ENCODE results near the gene SRSF1. TPM values are rescaled to one million over a fixed set of nuclear protein-coding genes. Genes with fewer than 3 reads are reported as not detected.

Gene SRSF1
- total and polyA plus RNA-seq, 4 donors, result 52.3 to 201 (median 114) TPM

DNA sequence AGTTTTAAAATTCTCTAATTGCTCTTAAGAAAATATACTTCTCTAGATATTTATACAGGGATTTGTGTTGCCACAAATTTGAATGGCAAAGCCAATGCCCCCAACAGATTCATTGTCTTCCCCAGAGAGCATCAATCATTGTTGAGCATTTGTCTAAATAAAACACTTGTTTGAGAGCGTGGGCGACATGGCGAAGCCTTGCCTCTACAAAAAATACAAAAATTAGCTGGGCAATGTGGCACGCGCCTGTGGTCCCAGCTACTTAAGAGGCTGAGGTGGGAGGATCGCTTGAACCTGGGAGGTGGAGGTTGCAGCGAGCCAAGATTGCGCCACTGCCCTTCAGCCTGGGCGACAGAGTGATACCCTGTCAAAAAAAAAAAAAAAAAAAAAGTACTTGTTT, 13.4 kb upstream of the SRSF1 start:
- WGBS, result 89% methylated on average over 9 of the region's 9 CpGs

DNA sequence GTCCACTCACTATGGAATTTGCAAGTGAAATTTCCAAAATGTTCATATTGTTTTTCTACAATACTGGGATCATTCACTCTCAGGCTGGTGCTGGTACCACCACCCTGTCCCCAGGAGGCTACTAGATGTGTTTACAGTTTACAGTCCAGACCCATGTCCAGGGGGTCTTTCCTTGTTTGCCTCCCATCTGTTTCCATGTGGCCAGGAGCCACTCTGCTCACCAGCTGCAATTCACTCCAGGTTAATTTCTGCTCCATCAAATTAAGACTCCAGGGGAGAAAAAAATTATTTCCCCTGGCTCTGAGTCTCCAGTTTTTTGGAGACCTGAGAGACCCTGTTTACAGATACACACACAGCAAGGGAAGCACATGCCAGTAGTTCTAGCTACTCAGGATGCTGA, 12.5 kb upstream of the SRSF1 start:
- no peaks in the 10 kb centered on the region for H3K9me3 ChIP-seq (ENCODE audit: control insufficient read depth in 4 of 4, low read length in 3 of 4)
- no peak for DNase-seq (ENCODE audit: low spot score)
- no peaks in the 10 kb centered on the region for H3K4me1 ChIP-seq (ENCODE audit: control insufficient read depth in 4 of 4, insufficient read depth in 4 of 4, low read length in 3 of 4)
- H3K4me3 ChIP-seq (ENCODE audit: low read depth in 1 of 3, low read length in 3 of 3), result no peak overlapping the region
- no peak overlapping the region for H3K27ac ChIP-seq (ENCODE audit: low read depth in 1 of 2, low read length in 2 of 2)
- no peak overlapping the region for H3K9ac ChIP-seq (ENCODE audit: low read depth in 1 of 2, low read length in 2 of 2)
- no peaks in the 10 kb centered on the region for H3K36me3 ChIP-seq (ENCODE audit: control insufficient read depth in 4 of 4, insufficient read depth in 3 of 4, low read depth in 1 of 4, low read length in 3 of 4)
- H3K27me3 ChIP-seq (ENCODE audit: control insufficient read depth in 4 of 4, insufficient read depth in 4 of 4, low read length in 3 of 4), result no peaks in the 10 kb centered on the region
- no peak for TF ChIP-seq FOXA2 (IDR thresholded peaks at IDR 0.05)
- TF ChIP-seq, protein P1, sequence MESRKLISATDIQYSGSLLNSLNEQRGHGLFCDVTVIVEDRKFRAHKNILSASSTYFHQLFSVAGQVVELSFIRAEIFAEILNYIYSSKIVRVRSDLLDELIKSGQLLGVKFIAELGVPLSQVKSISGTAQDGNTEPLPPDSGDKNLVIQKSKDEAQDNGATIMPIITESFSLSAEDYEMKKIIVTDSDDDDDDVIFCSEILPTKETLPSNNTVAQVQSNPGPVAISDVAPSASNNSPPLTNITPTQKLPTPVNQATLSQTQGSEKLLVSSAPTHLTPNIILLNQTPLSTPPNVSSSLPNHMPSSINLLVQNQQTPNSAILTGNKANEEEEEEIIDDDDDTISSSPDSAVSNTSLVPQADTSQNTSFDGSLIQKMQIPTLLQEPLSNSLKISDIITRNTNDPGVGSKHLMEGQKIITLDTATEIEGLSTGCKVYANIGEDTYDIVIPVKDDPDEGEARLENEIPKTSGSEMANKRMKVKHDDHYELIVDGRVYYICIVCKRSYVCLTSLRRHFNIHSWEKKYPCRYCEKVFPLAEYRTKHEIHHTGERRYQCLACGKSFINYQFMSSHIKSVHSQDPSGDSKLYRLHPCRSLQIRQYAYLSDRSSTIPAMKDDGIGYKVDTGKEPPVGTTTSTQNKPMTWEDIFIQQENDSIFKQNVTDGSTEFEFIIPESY (IDR thresholded peaks at IDR 0.05), result no peak
- TF ChIP-seq, protein P2, sequence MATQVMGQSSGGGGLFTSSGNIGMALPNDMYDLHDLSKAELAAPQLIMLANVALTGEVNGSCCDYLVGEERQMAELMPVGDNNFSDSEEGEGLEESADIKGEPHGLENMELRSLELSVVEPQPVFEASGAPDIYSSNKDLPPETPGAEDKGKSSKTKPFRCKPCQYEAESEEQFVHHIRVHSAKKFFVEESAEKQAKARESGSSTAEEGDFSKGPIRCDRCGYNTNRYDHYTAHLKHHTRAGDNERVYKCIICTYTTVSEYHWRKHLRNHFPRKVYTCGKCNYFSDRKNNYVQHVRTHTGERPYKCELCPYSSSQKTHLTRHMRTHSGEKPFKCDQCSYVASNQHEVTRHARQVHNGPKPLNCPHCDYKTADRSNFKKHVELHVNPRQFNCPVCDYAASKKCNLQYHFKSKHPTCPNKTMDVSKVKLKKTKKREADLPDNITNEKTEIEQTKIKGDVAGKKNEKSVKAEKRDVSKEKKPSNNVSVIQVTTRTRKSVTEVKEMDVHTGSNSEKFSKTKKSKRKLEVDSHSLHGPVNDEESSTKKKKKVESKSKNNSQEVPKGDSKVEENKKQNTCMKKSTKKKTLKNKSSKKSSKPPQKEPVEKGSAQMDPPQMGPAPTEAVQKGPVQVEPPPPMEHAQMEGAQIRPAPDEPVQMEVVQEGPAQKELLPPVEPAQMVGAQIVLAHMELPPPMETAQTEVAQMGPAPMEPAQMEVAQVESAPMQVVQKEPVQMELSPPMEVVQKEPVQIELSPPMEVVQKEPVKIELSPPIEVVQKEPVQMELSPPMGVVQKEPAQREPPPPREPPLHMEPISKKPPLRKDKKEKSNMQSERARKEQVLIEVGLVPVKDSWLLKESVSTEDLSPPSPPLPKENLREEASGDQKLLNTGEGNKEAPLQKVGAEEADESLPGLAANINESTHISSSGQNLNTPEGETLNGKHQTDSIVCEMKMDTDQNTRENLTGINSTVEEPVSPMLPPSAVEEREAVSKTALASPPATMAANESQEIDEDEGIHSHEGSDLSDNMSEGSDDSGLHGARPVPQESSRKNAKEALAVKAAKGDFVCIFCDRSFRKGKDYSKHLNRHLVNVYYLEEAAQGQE (IDR thresholded peaks at IDR 0.05), result no peak
- TF ChIP-seq, protein P3, sequence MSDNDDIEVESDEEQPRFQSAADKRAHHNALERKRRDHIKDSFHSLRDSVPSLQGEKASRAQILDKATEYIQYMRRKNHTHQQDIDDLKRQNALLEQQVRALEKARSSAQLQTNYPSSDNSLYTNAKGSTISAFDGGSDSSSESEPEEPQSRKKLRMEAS (IDR thresholded peaks at IDR 0.05), result no peak
- no peak for TF ChIP-seq JUND (IDR thresholded peaks at IDR 0.05)
- no peak for TF ChIP-seq HNF4A (conservative IDR thresholded peaks at IDR 0.05)
- TF ChIP-seq TAF1 (conservative IDR thresholded peaks at IDR 0.05), result no peak
- TF ChIP-seq NR2F2 (IDR thresholded peaks at IDR 0.05), result no peak
- no peak for TF ChIP-seq RXRA (IDR thresholded peaks at IDR 0.05)
- TF ChIP-seq RAD21 (IDR thresholded peaks at IDR 0.05), result no peak
- no peak for TF ChIP-seq YY1 (IDR thresholded peaks at IDR 0.05)

More for the DNA sequence above, 13.4 kb upstream of the SRSF1 start:
- Histone ChIP-seq H3K4me1 (ENCODE audit: control insufficient read depth in 4 of 4, insufficient read depth in 4 of 4, low read length in 3 of 4) (no peaks in the 10 kb centered on the region), H3K9me3 (ENCODE audit: control insufficient read depth in 4 of 4, low read length in 3 of 4) (no peaks in the 10 kb centered on the region), H3K4me3 (ENCODE audit: low read depth in 1 of 3, low read length in 3 of 3) (no peak overlapping the region), H3K36me3 (ENCODE audit: control insufficient read depth in 4 of 4, insufficient read depth in 3 of 4, low read depth in 1 of 4, low read length in 3 of 4) (no peaks in the 10 kb centered on the region), H3K9ac (ENCODE audit: low read depth in 1 of 2, low read length in 2 of 2) (no peak overlapping the region), H3K27ac (ENCODE audit: low read depth in 1 of 2, low read length in 2 of 2) (no peak overlapping the region), H3K27me3 (ENCODE audit: control insufficient read depth in 4 of 4, insufficient read depth in 4 of 4, low read length in 3 of 4) (no peaks in the 10 kb centered on the region)
- no peak for DNase-seq (ENCODE audit: low spot score)
- TF ChIP-seq TAF1 (conservative IDR thresholded peaks at IDR 0.05), result no peak
- no peak for TF ChIP-seq GABPA (IDR thresholded peaks at IDR 0.05 in 1 of 2, conservative IDR thresholded peaks at IDR 0.05 in 1 of 2)
- TF ChIP-seq NR2F2 (IDR thresholded peaks at IDR 0.05), result no peak
- TF ChIP-seq, protein P4, sequence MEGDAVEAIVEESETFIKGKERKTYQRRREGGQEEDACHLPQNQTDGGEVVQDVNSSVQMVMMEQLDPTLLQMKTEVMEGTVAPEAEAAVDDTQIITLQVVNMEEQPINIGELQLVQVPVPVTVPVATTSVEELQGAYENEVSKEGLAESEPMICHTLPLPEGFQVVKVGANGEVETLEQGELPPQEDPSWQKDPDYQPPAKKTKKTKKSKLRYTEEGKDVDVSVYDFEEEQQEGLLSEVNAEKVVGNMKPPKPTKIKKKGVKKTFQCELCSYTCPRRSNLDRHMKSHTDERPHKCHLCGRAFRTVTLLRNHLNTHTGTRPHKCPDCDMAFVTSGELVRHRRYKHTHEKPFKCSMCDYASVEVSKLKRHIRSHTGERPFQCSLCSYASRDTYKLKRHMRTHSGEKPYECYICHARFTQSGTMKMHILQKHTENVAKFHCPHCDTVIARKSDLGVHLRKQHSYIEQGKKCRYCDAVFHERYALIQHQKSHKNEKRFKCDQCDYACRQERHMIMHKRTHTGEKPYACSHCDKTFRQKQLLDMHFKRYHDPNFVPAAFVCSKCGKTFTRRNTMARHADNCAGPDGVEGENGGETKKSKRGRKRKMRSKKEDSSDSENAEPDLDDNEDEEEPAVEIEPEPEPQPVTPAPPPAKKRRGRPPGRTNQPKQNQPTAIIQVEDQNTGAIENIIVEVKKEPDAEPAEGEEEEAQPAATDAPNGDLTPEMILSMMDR (IDR thresholded peaks at IDR 0.05; ENCODE audit: low read depth, low read length, missing input control), result no peak
- TF ChIP-seq EGR1 (IDR thresholded peaks at IDR 0.05; ENCODE audit: low read depth in 2 of 2), result no peak
- TF ChIP-seq, protein P1 (IDR thresholded peaks at IDR 0.05), result no peak
- TF ChIP-seq FOXA2 (IDR thresholded peaks at IDR 0.05), result no peak
- TF ChIP-seq RXRA (IDR thresholded peaks at IDR 0.05), result no peak

Data from liver (tissue), 9 donors.